Smooth muscle cell (in vitro differentiated cells): ENCODE results near the gene JAG2. TPM values are rescaled to one million over a fixed set of nuclear protein-coding genes. Genes with fewer than 3 reads are reported as not detected.

Experiments used
- DNase-seq: peaks from one replicate; lab custom pipeline; 2025; ENCODE audit not compliant: unreplicated experiment; lab: John Stamatoyannopoulos, UW
- H2AFZ ChIP-seq: fragments of 200-600 bp; sonication (generic); 2 replicates; pipeline ENCODE4 v1.6.0; 2016; ENCODE audit warnings: antibody characterized with exemption, low read depth, mild to moderate bottlenecking
- H3F3A ChIP-seq: fragments of 200-600 bp; sonication (generic); 2 replicates; pipeline ENCODE4 v1.6.0; 2017; ENCODE audit warnings: antibody characterized with exemption, low read depth
- H3K27ac ChIP-seq: fragments of 200-600 bp; sonication (generic); 2 replicates; pipeline ENCODE4 v1.5.1; 2016; ENCODE audit warnings: low read depth, mild to moderate bottlenecking
- H3K27me3 ChIP-seq: fragments of 200-600 bp; sonication (generic); 2 replicates; pipeline ENCODE4 v1.6.1; 2016; ENCODE audit warnings: low read depth, mild to moderate bottlenecking
- H3K36me3 ChIP-seq: fragments of 200-600 bp; sonication (generic); 2 replicates; pipeline ENCODE4 v1.5.1; 2016; ENCODE audit warnings: low read depth
- H3K4me1 ChIP-seq: fragments of 200-600 bp; sonication (generic); 2 replicates; pipeline ENCODE4 v1.5.1; 2016; ENCODE audit warnings: low read depth
- H3K4me2 ChIP-seq: fragments of 200-600 bp; sonication (generic); 2 replicates; pipeline ENCODE4 v1.6.0; 2016; ENCODE audit warnings: mild to moderate bottlenecking
- H3K4me3 ChIP-seq: fragments of 200-600 bp; sonication (generic); 2 replicates; pipeline ENCODE4 v1.5.1; 2016; ENCODE audit warnings: mild to moderate bottlenecking
- H3K79me2 ChIP-seq: fragments of 200-600 bp; sonication (generic); 2 replicates; pipeline ENCODE4 v1.6.0; 2016; ENCODE audit warnings: low read depth, mild to moderate bottlenecking
- H3K9ac ChIP-seq: fragments of 200-600 bp; sonication (generic); 2 replicates; pipeline ENCODE4 v1.6.0; 2016; ENCODE audit warnings: low read depth
- H3K9me3 ChIP-seq: fragments of 200-600 bp; sonication (generic); replicated peaks from 2 replicates; pipeline ENCODE4 v1.5.1; 2016; ENCODE audit warnings: low read depth
- H4K20me1 ChIP-seq: fragments of 200-600 bp; sonication (generic); 2 replicates; pipeline ENCODE4 v1.6.0; 2016; ENCODE audit warnings: low read depth
- WGBS: methylation state at CpG from one replicate; pipeline ENCODE4 v1.1.7; 2016; ENCODE audit warnings: low lambda C conversion rate; 5-methylcytosine and 5-hydroxymethylcytosine counted together
- polyA plus RNA-seq: library from polyadenylated mRNA; unstranded; fragments of >200 nt; fragmentation: Nextera tagmentation; extraction: Ambion mirVana; gene quantifications from 2 replicates; pipeline ENCODE4 v1.2.1, GENCODE V29; 2016
- total RNA-seq: library from RNA; depleted of rRNA; stranded (reverse); fragments of >200 nt; gene quantifications from 2 replicates; pipeline ENCODE4 v1.2.3, GENCODE V29; 2014
- TF ChIP-seq, protein P1 (sequence below): fragments of 200-600 bp; sonication (generic); IDR thresholded peaks from 2 replicates; pipeline ENCODE4 v1.5.1; 2017; ENCODE audit warnings: borderline replicate concordance, mild to moderate bottlenecking, antibody characterized with exemption; ENCODE audit not compliant: insufficient read depth, poor library complexity, severe bottlenecking

Gene JAG2
- total and polyA plus RNA-seq, 2 experiments from 2014 or later, result 5.0 to 5.8 TPM

DNA sequence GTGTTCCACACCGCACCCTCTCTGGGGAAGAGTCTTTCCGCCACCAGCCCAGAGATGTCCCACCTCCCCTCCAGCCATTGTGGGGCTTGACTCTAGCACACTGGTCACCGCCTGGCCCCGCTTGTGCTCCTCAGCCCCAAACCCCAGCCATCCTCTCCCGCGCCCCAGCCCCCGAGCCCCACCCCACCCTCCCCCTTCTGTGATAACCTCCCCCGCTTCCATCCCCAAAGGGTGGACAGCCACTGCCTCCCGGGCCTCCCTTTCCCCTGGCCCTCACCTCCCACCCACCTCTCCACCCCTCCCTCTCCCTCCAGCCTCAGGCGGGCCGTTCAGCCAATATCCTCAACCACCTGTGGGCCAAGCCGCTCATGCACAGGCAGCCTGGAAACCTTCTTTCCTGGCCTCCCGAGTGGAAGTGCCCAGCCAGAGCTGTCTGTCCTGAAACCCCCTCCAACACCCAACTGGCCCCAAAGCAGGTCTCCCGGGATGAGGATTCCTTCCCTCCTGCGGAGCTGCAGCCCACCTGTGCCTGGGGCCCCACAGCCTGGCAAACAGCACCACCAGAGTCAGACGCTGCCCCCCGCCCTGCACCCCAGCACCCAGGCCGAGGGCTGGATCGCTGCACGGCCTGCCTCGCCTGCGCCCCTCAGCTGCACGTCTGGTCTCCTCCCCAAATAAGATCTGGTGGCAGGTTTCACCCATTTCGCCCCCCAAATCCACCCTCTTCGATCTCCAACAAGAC, 39.6 kb upstream of the JAG2 start:
- 97% methylated on average over 14 of the region's 25 CpGs for WGBS
- Histone ChIP-seq H2AFZ (no peak overlapping the region), H3K36me3 (no peaks in the 10 kb centered on the region), H4K20me1 (no peaks in the 10 kb centered on the region), H3K79me2 (no peaks in the 10 kb centered on the region), H3F3A (no peaks in the 10 kb centered on the region), H3K27me3 (no peaks in the 10 kb centered on the region), H3K9ac (no peak overlapping the region), H3K4me3 (no peak overlapping the region), H3K27ac (no peak overlapping the region), H3K4me2 (no peak overlapping the region), H3K9me3 (no peaks in the 10 kb centered on the region), H3K4me1 (peaks cover 2% of the 10 kb centered on the region)
- TF ChIP-seq, protein P1, sequence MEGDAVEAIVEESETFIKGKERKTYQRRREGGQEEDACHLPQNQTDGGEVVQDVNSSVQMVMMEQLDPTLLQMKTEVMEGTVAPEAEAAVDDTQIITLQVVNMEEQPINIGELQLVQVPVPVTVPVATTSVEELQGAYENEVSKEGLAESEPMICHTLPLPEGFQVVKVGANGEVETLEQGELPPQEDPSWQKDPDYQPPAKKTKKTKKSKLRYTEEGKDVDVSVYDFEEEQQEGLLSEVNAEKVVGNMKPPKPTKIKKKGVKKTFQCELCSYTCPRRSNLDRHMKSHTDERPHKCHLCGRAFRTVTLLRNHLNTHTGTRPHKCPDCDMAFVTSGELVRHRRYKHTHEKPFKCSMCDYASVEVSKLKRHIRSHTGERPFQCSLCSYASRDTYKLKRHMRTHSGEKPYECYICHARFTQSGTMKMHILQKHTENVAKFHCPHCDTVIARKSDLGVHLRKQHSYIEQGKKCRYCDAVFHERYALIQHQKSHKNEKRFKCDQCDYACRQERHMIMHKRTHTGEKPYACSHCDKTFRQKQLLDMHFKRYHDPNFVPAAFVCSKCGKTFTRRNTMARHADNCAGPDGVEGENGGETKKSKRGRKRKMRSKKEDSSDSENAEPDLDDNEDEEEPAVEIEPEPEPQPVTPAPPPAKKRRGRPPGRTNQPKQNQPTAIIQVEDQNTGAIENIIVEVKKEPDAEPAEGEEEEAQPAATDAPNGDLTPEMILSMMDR, result no peak
- no peak for DNase-seq

DNA sequence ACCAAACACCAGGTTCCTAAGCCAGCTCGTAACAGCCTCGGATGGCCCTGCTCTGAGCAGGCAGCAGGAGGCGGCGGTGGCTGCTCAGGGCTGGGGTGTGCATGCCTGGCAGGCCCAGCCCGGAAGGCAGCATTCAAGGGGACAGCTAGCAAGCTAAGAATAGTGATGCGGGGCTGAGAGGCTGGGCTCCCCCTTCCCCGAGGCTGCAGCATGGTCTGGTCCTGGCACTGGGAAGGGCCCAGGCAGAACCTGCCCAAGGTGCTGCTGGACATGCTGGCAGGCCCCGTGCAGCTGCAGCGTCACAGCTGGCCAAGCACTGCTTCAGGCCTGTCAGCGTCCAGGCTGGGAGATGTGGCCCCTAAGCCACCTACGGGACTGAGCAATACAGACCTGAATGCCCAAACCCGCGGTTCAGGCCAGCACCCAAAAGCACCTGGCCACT, 38.9 kb upstream of the JAG2 start:
- Histone ChIP-seq H3K4me3 (no peak overlapping the region), H3K9me3 (no peaks in the 10 kb centered on the region), H4K20me1 (no peaks in the 10 kb centered on the region), H3K4me2 (no peak overlapping the region), H2AFZ (no peak overlapping the region), H3F3A (no peaks in the 10 kb centered on the region), H3K9ac (no peak overlapping the region), H3K27me3 (no peaks in the 10 kb centered on the region), H3K4me1 (peaks cover 3% of the 10 kb centered on the region), H3K79me2 (no peaks in the 10 kb centered on the region), H3K36me3 (no peaks in the 10 kb centered on the region), H3K27ac (no peak overlapping the region)
- no peak for DNase-seq
- TF ChIP-seq, protein P1, result no peak
- 85% methylated on average over 10 of the region's 13 CpGs for WGBS

- Histone ChIP-seq H3F3A (no peaks in the 10 kb centered on the region), H2AFZ (no peak overlapping the region), H3K27me3 (no peaks in the 10 kb centered on the region), H3K9ac (no peak overlapping the region), H3K79me2 (no peaks in the 10 kb centered on the region), H4K20me1 (no peaks in the 10 kb centered on the region), H3K4me3 (no peak overlapping the region), H3K36me3 (no peaks in the 10 kb centered on the region), H3K4me2 (no peak overlapping the region), H3K4me1 (peaks cover 3% of the 10 kb centered on the region), H3K27ac (no peak overlapping the region), H3K9me3 (no peaks in the 10 kb centered on the region)
- 87% methylated on average over 3 of the region's 5 CpGs for WGBS
- TF ChIP-seq, protein P1, result no peak
- DNase-seq, result no peak
Observed at GRCh38 chr14:105206873-105207272, 38.3 kb upstream of the JAG2 start.
